ENCODE measurements around the gene KDM7A.

Gene KDM7A

DNA sequence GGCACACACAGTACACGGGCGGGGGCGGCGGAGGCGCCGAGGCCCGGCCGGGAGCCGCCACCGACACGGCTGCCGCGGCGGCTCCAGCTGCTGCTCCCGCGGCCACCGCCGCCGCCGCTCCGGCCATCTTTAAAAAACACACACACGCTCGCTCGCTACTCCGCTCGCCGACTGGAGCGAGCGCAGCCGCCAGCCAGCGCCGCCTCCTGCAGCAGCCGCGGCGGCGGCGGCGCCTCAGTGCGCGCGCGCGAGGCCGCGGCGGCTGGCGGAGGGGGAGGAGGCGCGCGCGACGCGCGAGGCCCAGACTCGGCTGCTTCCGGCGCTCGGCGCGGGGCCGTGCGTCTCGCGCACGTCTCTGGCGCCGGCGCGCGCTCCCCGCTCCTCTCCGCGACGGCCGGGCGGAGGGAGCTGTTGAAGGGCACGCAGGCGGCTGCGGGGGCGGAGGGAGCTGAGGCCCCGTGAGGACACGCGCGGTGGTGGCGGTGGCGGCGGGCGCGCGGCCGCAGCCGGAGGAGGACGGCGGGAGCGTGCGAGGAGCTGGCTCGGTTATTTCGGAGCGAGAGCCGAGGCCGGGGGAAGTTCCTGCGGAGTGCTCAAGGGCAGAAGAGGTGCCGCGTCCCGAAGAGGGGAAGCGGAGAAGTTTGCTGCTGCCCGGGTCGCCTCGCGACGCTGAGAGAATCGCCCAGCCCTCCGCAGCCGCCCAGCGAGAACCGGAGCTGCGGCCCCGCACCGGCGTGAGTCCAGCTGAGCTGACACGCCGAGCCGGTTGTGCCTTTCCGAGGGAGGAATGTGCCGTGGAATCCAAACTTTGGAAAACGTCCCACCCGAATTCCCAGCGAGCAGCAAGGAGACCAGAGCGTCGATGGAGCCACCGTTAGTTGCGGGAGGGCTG is at the start of gene KDM7A:
Gene KDM7A (minus strand): TSS at position 173 of the 892 bp plus-strand sequence. CDS start 46 bp downstream, at position 127.
- Histone ChIP-seq H3K36me3 (ENCODE audit: control insufficient read depth, insufficient read depth, low read length) (no peaks in the 10 kb centered on the region), H3K4me3 (ENCODE audit: low read length) (peak within 1 kb of the TSS; percentile 75), H3K27me3 (ENCODE audit: control insufficient read depth, insufficient read depth, low read length) (no peaks in the 10 kb centered on the region), H3K9ac (ENCODE audit: low read length) (peak within 1 kb of the TSS; percentile 86), H3K27ac (ENCODE audit: low read depth, low read length) (peak within 1 kb of the TSS; percentile 97), H3K4me1 (ENCODE audit: control insufficient read depth, insufficient read depth, low read length) (peaks cover 6% of the 10 kb centered on the region)

DNA sequence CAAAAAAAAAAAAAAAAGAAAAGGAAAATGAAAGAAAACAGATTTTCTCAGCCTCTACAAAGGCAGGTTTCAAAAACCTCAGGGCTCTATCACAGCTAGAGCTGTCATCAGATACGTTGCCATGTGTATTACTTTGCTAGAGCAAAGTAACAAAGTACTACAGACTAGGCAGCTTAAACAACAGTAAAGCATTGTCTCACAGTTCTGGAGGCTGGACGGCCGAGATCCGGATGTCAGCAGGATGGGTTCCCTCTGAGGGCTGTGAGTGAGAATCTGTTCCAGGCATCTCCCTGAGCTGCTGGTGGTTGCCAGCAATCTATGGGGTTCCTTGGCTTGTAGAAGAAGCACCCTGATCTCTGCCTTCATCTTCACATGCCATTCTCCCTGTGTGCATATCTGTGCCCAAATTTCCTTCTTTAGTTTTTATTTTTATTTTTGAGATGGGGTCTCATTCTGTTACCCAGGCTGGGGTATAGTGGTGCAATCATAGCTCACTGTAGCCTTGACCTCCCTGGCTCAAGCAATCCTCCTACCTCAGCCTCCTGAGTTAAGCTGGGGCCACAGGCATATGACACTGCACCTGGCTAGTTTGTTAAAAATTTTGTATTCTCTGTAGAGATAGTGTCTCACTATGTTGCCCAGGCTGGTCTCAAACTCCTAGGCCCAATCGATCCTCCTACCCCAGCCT is 48.9 kb upstream of the KDM7A start:
- Histone ChIP-seq H3K27ac (ENCODE audit: low read depth, low read length) (no peak overlapping the region), H3K4me1 (ENCODE audit: control insufficient read depth, insufficient read depth, low read length) (no peaks in the 10 kb centered on the region)

GRCh38 chr7:140223515-140224221 is 46.9 kb upstream of the KDM7A start:
- no peaks in the 10 kb centered on the region for H3K36me3 ChIP-seq (ENCODE audit: control insufficient read depth, insufficient read depth, low read length)
- H3K27ac ChIP-seq (ENCODE audit: low read depth, low read length) = no peak overlapping the region
- H3K4me3 ChIP-seq (ENCODE audit: low read length) = no peak overlapping the region
- H3K27me3 ChIP-seq (ENCODE audit: control insufficient read depth, insufficient read depth, low read length) = no peaks in the 10 kb centered on the region
- H3K9ac ChIP-seq (ENCODE audit: low read length) = no peak overlapping the region
- H3K4me1 ChIP-seq (ENCODE audit: control insufficient read depth, insufficient read depth, low read length) = no peaks in the 10 kb centered on the region

More for the DNA sequence above, 48.9 kb upstream of the KDM7A start:
- Histone ChIP-seq H3K27me3 (ENCODE audit: control insufficient read depth, insufficient read depth, low read length) (peaks cover 3% of the 10 kb centered on the region), H3K4me3 (ENCODE audit: low read length) (no peak overlapping the region), H3K9ac (ENCODE audit: low read length) (no peak overlapping the region), H3K36me3 (ENCODE audit: control insufficient read depth, insufficient read depth, low read length) (no peaks in the 10 kb centered on the region)

DNA sequence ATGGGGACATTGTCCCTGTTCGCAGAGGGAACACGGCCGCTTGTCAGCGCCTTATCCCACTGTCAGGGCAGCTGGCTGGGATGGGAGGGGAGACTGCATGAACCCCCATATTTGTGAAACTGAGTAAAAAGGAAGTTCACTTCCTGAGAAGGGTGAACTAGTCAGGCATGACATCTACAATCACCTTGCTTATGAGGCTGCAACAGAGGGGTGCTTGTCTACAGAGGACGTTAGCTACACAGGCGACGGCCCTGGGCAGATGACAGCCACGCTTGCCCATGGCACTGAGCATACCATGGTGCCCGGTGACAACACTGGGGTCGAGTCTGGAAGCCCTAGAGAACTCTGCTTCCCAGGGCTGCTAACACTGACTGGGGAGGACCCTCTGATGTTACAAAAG is 46.0 kb upstream of the KDM7A start:
- Histone ChIP-seq H3K4me3 (ENCODE audit: low read length) (no peak overlapping the region), H3K36me3 (ENCODE audit: control insufficient read depth, insufficient read depth, low read length) (no peaks in the 10 kb centered on the region), H3K27me3 (ENCODE audit: control insufficient read depth, insufficient read depth, low read length) (no peaks in the 10 kb centered on the region), H3K4me1 (ENCODE audit: control insufficient read depth, insufficient read depth, low read length) (no peaks in the 10 kb centered on the region), H3K9ac (ENCODE audit: low read length) (no peak overlapping the region), H3K27ac (ENCODE audit: low read depth, low read length) (no peak overlapping the region)

DNA sequence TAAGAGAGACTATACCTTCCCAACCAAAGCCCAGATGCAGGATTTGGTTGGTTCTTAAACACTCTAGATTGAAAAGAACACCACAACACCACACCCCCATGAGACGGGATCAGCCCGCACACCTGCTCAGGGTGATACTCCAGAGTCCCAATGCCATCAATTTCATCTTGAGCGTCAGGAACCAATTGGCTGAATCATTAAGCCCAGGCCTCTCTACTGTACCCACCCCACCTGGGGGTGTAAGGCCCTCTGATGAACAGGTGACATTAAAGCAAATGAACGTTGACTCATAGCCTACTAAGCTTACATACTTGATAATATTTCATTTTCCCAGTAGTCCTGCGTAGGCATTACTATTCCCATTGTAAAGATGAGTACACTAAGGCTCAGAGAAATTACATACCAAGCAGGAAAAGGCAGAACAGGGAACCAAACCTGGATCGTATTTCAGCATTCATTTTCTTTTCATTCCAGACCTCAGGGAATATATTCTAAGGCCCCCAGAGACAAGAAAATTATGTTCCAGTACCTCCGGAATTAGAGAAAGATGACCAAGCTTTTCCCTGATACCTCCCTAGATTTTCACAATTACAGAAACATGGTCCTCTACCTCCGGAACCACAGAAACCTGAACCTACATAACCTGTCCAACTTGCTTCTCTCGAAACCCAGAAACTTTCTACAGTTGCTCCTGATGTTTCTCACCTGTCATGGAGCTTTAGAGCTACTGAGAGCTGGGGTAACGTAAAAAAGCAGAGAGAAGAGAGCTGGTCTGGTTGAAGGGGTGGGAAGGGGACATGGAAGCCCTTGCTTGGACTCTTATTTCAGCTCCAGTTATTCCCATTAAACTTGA is 43.1 kb upstream of the KDM7A start:
- Histone ChIP-seq H3K27ac (ENCODE audit: low read depth, low read length) (no peak overlapping the region), H3K36me3 (ENCODE audit: control insufficient read depth, insufficient read depth, low read length) (no peaks in the 10 kb centered on the region), H3K27me3 (ENCODE audit: control insufficient read depth, insufficient read depth, low read length) (no peaks in the 10 kb centered on the region), H3K4me3 (ENCODE audit: low read length) (no peak overlapping the region), H3K9ac (ENCODE audit: low read length) (no peak overlapping the region), H3K4me1 (ENCODE audit: control insufficient read depth, insufficient read depth, low read length) (no peaks in the 10 kb centered on the region)

DNA sequence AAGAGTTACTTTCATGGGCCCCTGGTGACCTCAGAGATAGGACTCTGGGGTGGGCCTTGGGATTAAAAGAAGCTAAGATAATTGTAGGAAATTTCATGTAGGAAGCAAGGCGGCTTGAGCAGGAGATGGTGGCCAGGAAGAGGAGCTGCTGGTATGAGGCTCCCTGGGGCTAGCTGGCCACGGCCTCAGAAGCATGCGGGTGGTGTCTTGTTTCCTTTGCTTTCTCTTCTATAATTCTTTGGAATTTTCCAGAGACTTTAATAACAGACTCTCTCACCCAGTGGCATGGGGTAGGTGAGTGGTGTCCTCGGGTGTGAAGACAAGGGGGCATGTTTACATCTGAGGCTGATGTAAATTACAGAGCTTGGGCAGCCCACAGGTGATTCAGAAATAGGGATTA is 41.9 kb upstream of the KDM7A start:
- Histone ChIP-seq H3K36me3 (ENCODE audit: control insufficient read depth, insufficient read depth, low read length) (no peaks in the 10 kb centered on the region), H3K4me3 (ENCODE audit: low read length) (no peak overlapping the region), H3K4me1 (ENCODE audit: control insufficient read depth, insufficient read depth, low read length) (peaks cover 3% of the 10 kb centered on the region), H3K27me3 (ENCODE audit: control insufficient read depth, insufficient read depth, low read length) (no peaks in the 10 kb centered on the region), H3K27ac (ENCODE audit: low read depth, low read length) (no peak overlapping the region), H3K9ac (ENCODE audit: low read length) (no peak overlapping the region)

GRCh38 chr7:140217750-140218501 is 41.1 kb upstream of the KDM7A start:
- Histone ChIP-seq H3K4me1 (ENCODE audit: control insufficient read depth, insufficient read depth, low read length) (peaks cover 3% of the 10 kb centered on the region), H3K27me3 (ENCODE audit: control insufficient read depth, insufficient read depth, low read length) (no peaks in the 10 kb centered on the region), H3K36me3 (ENCODE audit: control insufficient read depth, insufficient read depth, low read length) (no peaks in the 10 kb centered on the region), H3K27ac (ENCODE audit: low read depth, low read length) (no peak overlapping the region), H3K9ac (ENCODE audit: low read length) (no peak overlapping the region), H3K4me3 (ENCODE audit: low read length) (no peak overlapping the region)

DNA sequence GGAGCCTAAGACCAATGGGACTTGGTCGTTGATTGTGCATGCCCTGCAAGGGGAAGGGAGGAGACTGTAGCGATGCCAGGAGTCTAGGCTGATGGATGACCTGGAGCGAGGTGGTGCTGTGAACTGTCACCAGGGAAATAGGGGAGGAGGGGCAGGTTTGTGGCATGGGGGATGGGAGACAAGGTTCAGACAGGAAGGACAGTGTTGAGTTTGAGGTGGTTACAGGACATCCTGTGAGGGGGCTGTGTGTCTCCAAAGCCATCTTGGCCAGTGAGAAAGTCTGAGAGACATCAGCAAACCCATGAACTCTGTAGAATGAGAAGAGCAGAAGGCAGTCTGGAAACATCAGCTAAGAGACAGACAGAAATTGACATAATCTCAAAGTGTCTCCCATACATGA is 38.5 kb upstream of the KDM7A start:
- no peak overlapping the region for H3K9ac ChIP-seq (ENCODE audit: low read length)
- no peaks in the 10 kb centered on the region for H3K27me3 ChIP-seq (ENCODE audit: control insufficient read depth, insufficient read depth, low read length)
- H3K36me3 ChIP-seq (ENCODE audit: control insufficient read depth, insufficient read depth, low read length) = no peaks in the 10 kb centered on the region
- H3K4me1 ChIP-seq (ENCODE audit: control insufficient read depth, insufficient read depth, low read length) = peaks cover 3% of the 10 kb centered on the region
- H3K4me3 ChIP-seq (ENCODE audit: low read length) = no peak overlapping the region
- H3K27ac ChIP-seq (ENCODE audit: low read depth, low read length) = no peak overlapping the region

DNA sequence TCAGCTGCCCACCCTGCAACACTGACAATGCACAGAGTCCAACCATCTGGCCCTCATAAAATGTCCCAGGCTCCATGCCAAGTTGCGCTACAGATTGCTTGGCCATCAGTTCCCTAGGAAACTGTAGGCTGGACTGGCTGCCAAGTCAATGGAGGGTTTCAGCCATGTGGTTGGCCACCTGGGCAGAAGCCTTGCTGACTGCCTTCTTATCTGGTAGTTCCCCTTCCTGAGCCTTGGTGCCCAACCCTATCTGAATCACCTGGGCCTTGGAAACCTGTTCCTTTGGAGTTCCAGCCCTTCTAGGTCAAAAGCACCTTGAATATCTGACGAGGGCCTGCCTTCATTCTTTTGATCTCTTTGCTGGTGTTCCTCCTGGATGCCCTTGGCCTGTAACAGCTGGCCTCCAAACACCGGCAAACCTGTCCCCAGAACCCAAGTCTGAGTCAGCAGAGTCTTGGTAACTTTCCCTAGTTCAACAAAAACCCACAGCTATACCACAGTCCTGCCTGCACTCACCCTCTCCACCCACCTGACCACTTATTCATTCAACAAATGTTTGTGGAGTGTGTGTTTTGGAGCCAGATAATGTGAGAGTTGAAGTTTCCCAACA is 37.4 kb upstream of the KDM7A start:
- peak overlapping the region; percentile 18 for H3K4me3 ChIP-seq (ENCODE audit: low read length)
- H3K4me1 ChIP-seq (ENCODE audit: control insufficient read depth, insufficient read depth, low read length) = peaks cover 3% of the 10 kb centered on the region
- H3K27ac ChIP-seq (ENCODE audit: low read depth, low read length) = no peak overlapping the region
- H3K27me3 ChIP-seq (ENCODE audit: control insufficient read depth, insufficient read depth, low read length) = no peaks in the 10 kb centered on the region
- H3K9ac ChIP-seq (ENCODE audit: low read length) = no peak overlapping the region
- H3K36me3 ChIP-seq (ENCODE audit: control insufficient read depth, insufficient read depth, low read length) = no peaks in the 10 kb centered on the region

- Histone ChIP-seq H3K27me3 (ENCODE audit: control insufficient read depth, insufficient read depth, low read length) (no peaks in the 10 kb centered on the region), H3K4me3 (ENCODE audit: low read length) (peak overlapping the region; percentile 18), H3K36me3 (ENCODE audit: control insufficient read depth, insufficient read depth, low read length) (no peaks in the 10 kb centered on the region), H3K9ac (ENCODE audit: low read length) (no peak overlapping the region), H3K4me1 (ENCODE audit: control insufficient read depth, insufficient read depth, low read length) (peaks cover 3% of the 10 kb centered on the region), H3K27ac (ENCODE audit: low read depth, low read length) (no peak overlapping the region)
Measured at GRCh38 chr7:140213684-140214074, 36.9 kb upstream of the KDM7A start.
